H1 (cell line): ENCODE results near the gene CTBP2. TPM values are rescaled to one million over a fixed set of nuclear protein-coding genes. Genes with fewer than 3 reads are reported as not detected.

ENCODE experiments used
- BCL11A ChIP-seq, 2 experiments: IDR thresholded peaks; one replicate each; pipeline ENCODE4 v1.6.1; 2011; ENCODE audit warnings: low read depth in 2 of 2, low read length in 2 of 2, mild to moderate bottlenecking in 2 of 2
- CHD7 ChIP-seq: fragments of 300-600 bp; sonication (generic); IDR thresholded peaks from 2 replicates; pipeline ENCODE4 v1.7.1; 2012; ENCODE audit warnings: low read length, moderate library complexity, mild to moderate bottlenecking, inconsistent platforms; ENCODE audit not compliant: insufficient replicate concordance
- EZH2 ChIP-seq: fragments of 200-600 bp; sonication (generic); IDR thresholded peaks from 2 replicates; pipeline ENCODE4 v1.7.1; 2012; ENCODE audit warnings: low read depth, mild to moderate bottlenecking, moderate library complexity, low read length, inconsistent platforms; ENCODE audit not compliant: severe bottlenecking
- HDAC6 ChIP-seq: IDR thresholded peaks from one replicate; pipeline ENCODE4 v1.7.1; 2012; ENCODE audit warnings: low read depth, mild to moderate bottlenecking, inconsistent platforms, low read length, moderate library complexity
- JUN ChIP-seq: IDR thresholded peaks from 2 replicates; pipeline ENCODE4 v1.6.1; 2011; ENCODE audit warnings: low read depth, mild to moderate bottlenecking, improper control_type of control experiment, low read length
- SUZ12 ChIP-seq: fragments of 200-600 bp; sonication (generic); IDR thresholded peaks from 2 replicates; pipeline ENCODE4 v1.6.1; 2012; ENCODE audit warnings: mild to moderate bottlenecking, inconsistent platforms, low read length, moderate library complexity, mixed read lengths
- TEAD4 ChIP-seq: IDR thresholded peaks from 2 replicates; pipeline ENCODE4 v1.6.1; 2012; ENCODE audit warnings: low read depth, low read length, inconsistent platforms, mixed read lengths
- ZNF274 ChIP-seq: IDR thresholded peaks from 2 replicates; pipeline ENCODE4 v1.7.0; 2012; ENCODE audit warnings: low read length, borderline replicate concordance; ENCODE audit errors: extremely low read depth
- polyA plus RNA-seq, 7 experiments: library from polyadenylated mRNA; depleted of rRNA in 3 of 7; stranded (reverse) in 5 of 7; unstranded in 2 of 7; fragments of >200 nt in 5 of 7; fragments of 200-250 nt in 2 of 7; gene quantifications; 1 replicate in 5 of 7; 2 replicates in 1 of 7; 4 replicates in 1 of 7; pipeline versions ENCODE4 v1.2.1 to v1.2.3, GENCODE V29; 2011 to 2013; ENCODE audit warnings: missing spikeins in 2 of 7, mixed read lengths in 2 of 7
- total RNA-seq: library from RNA; stranded (reverse); fragmentation: NEBNext Ultra II Directional; extraction: Animal tissue kit (Norgen Biotek cat#: 25700); gene quantifications from 2 replicates; pipeline ENCODE4 v1.2.1, GENCODE V29; 2021

CTBP2 gene
- total and polyA plus RNA-seq, 2 of the 8 experiments (the other 6 are each of a cell fraction or from before 2014, with no cell fraction given): 208 to 221 TPM

- TF ChIP-seq CHD7: no peak
- TF ChIP-seq HDAC6: no peak
- no peak for TF ChIP-seq JUN
- no peak for TF ChIP-seq BCL11A (IDR thresholded peaks at IDR 0.05; ENCODE audit: low read depth in 2 of 2, low read length in 2 of 2)
- TF ChIP-seq SUZ12: no peak
- no peak for TF ChIP-seq ZNF274
- no peak for TF ChIP-seq EZH2
- no peak for TF ChIP-seq TEAD4
Measured at GRCh38 chr10:124956764-124957163, 203.6 kb downstream of the CTBP2 start (continued).
